IPS-20b (cell line): ENCODE data around the gene DIDO1.

Source experiments
- H3K27ac ChIP-seq: one replicate; pipeline ENCODE4 v1.5.1; 2013; ENCODE audit warnings: low read length
- H3K27me3 ChIP-seq: 2 replicates; pipeline ENCODE4 v1.6.1; 2013; ENCODE audit warnings: mild to moderate bottlenecking, low read length, inconsistent platforms; ENCODE audit not compliant: insufficient read depth
- H3K36me3 ChIP-seq: 2 replicates; pipeline ENCODE4 v1.6.1; 2013; ENCODE audit warnings: low read depth, mild to moderate bottlenecking, inconsistent platforms, low read length, moderate library complexity; ENCODE audit not compliant: insufficient read depth
- H3K4me1 ChIP-seq: 2 replicates; pipeline ENCODE4 v1.6.1; 2013; ENCODE audit warnings: mild to moderate bottlenecking, control low read depth, inconsistent platforms, low read length, moderate library complexity; ENCODE audit not compliant: insufficient read depth
- H3K4me3 ChIP-seq: 2 replicates; pipeline ENCODE4 v1.5.1; 2013; ENCODE audit warnings: mild to moderate bottlenecking, low read length, inconsistent platforms
- H3K9ac ChIP-seq: 2 replicates; pipeline ENCODE4 v1.6.1; 2013; ENCODE audit warnings: low read depth, mild to moderate bottlenecking, inconsistent platforms, low read length, moderate library complexity
- H3K9me3 ChIP-seq: 2 replicates; pipeline ENCODE4 v1.6.1; 2013; ENCODE audit warnings: mild to moderate bottlenecking, low read depth, low read length, inconsistent platforms; ENCODE audit not compliant: insufficient read depth

DIDO1 gene

DNA sequence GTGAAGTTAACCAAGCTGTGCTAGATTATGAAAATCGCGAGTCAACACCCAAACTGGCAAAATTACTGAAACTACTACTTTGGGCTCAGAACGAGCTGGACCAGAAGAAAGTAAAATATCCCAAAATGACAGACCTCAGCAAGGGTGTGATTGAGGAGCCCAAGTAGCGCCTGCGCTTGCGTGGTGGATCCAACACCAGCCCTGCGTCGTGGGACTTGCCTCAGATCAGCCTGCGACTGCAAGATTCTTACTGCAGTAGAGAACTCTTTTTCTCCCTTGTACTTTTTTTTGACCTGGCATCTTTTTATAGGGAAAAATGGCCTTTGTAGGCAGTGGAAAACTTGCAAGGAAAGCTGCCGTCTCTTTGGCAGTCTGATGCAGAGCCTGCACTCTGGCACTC is 18.4 kb upstream of the DIDO1 start:
- H3K27me3 ChIP-seq = no peaks in the 10 kb centered on the region
- no peak overlapping the region for H3K4me3 ChIP-seq
- peaks cover 2% of the 10 kb centered on the region; the same call in 1 of the 2 replicates for H3K4me1 ChIP-seq
- no peaks in the 10 kb centered on the region for H3K9me3 ChIP-seq
- H3K27ac ChIP-seq = no peak overlapping the region
- H3K9ac ChIP-seq = no peak overlapping the region
- H3K36me3 ChIP-seq = peaks cover 93% of the 10 kb centered on the region

DNA sequence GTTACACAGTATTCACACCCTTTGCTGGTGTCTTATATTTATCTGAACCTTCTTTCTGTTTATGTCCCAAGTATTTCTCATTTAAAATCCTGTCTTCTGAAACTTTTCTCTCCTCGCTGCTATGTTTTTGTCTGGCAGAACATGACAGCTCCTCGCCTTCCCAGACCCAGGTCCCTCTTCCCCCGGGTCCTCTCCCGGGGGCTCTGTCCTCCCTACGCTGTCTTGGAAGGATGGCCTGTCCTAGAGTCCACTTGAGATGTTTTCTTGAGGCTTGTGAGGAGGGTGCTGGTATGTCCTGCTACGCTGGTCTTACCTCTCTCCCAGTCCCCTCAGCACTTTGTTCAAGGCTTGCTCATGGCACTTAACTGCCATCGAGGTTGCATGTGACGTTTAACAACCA is 17.9 kb upstream of the DIDO1 start:
- H3K36me3 ChIP-seq = peaks cover 87% of the 10 kb centered on the region
- no peaks in the 10 kb centered on the region for H3K27me3 ChIP-seq
- no peak overlapping the region for H3K4me3 ChIP-seq
- H3K9ac ChIP-seq = no peak overlapping the region
- H3K9me3 ChIP-seq = no peaks in the 10 kb centered on the region
- peaks cover 8% of the 10 kb centered on the region for H3K4me1 ChIP-seq
- H3K27ac ChIP-seq = no peak overlapping the region

DNA sequence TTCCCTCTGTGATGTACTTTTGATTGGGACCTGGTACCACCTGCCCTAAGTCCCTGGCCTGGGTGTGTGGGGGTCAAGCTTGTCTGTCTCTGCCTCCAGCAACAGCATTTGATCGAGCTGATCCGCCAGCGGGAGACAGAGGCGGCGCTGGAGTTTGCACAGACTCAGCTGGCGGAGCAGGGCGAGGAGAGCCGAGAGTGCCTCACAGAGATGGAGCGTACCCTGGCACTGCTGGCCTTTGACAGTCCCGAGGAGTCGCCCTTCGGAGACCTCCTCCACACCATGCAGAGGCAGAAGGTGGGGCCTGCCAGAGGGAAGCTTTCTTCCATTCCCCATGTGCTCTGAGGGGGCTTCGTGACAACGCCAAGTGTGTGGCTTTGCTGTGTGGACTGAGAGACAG is 17.1 kb upstream of the DIDO1 start:
- no peak overlapping the region for H3K27ac ChIP-seq
- H3K9me3 ChIP-seq = no peaks in the 10 kb centered on the region
- H3K4me1 ChIP-seq = peaks cover 8% of the 10 kb centered on the region
- no peak overlapping the region for H3K4me3 ChIP-seq
- no peaks in the 10 kb centered on the region for H3K27me3 ChIP-seq
- H3K9ac ChIP-seq = no peak overlapping the region
- peaks cover 79% of the 10 kb centered on the region for H3K36me3 ChIP-seq

DNA sequence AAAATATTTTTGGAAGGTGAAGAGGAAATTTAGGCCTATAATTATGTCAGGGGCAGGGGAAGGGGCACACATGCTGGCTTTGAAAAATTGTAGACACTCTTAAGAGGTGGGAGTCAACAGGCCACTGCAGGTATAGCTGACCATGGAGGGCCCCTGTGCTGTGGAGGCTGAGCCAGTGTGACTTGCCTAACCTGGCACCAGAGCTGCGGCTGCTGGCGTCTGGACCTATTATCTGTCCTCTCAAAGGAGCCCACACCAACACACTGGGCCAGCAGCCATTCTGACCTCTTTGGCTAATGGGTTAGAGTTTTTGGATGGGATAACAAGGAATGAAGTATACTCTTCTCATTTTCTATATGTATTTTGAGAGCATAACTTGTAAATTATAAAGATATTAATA is 16.2 kb upstream of the DIDO1 start:
- Histone ChIP-seq H3K9ac (no peak overlapping the region), H3K36me3 (peaks cover 70% of the 10 kb centered on the region), H3K9me3 (no peaks in the 10 kb centered on the region), H3K4me3 (no peak overlapping the region), H3K4me1 (peaks cover 8% of the 10 kb centered on the region), H3K27ac (no peak overlapping the region), H3K27me3 (no peaks in the 10 kb centered on the region)

DNA sequence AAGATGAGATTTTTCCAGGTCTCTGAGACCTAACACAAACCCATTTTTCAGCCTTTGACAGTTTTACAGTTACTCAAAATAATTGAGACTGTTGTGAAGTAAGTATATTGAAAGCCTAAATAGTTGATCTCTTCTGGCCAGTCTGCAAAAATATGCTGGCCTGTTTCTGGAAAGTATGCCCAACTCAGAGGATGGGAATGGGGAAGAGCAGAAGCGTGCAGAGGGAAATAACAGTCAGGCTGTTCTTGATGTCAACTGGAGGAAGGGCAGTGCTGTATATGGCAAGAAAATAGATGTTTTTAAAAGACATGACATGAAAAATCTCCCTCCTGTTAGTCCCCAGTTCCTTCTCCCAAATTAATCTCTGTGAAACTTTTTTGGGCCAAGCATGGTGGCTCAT is 15.5 kb upstream of the DIDO1 start:
- Histone ChIP-seq H3K4me1 (peaks cover 8% of the 10 kb centered on the region), H3K9ac (no peak overlapping the region), H3K27ac (no peak overlapping the region), H3K27me3 (no peaks in the 10 kb centered on the region), H3K36me3 (peaks cover 63% of the 10 kb centered on the region), H3K9me3 (no peaks in the 10 kb centered on the region), H3K4me3 (no peak overlapping the region)

DNA sequence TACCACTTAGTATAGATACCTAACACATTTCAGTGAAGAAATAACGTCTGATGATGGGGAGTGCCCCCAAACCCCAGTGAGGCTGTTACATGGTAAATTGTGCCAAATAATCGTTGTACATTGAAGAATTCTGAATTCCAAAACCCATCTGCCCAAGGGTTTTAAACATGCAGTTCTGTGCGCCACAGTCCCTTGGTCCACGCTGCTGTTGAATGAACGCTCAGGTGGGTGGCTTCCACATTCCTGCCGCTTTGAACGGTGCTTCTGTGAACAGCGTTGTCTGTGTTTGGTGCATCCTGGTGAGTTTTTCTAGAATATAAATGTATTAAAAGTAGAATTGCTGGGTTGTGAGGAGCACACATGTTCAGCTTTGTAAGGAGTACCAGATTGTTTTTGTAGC is 14.6 kb upstream of the DIDO1 start:
- Histone ChIP-seq H3K4me3 (no peak overlapping the region), H3K36me3 (peaks cover 57% of the 10 kb centered on the region), H3K9me3 (no peaks in the 10 kb centered on the region), H3K4me1 (peaks cover 10% of the 10 kb centered on the region), H3K9ac (0 out of 2 replicates have a peak overlapping the region, but pooled peaks have one; percentile 6), H3K27me3 (no peaks in the 10 kb centered on the region), H3K27ac (no peak overlapping the region)

DNA sequence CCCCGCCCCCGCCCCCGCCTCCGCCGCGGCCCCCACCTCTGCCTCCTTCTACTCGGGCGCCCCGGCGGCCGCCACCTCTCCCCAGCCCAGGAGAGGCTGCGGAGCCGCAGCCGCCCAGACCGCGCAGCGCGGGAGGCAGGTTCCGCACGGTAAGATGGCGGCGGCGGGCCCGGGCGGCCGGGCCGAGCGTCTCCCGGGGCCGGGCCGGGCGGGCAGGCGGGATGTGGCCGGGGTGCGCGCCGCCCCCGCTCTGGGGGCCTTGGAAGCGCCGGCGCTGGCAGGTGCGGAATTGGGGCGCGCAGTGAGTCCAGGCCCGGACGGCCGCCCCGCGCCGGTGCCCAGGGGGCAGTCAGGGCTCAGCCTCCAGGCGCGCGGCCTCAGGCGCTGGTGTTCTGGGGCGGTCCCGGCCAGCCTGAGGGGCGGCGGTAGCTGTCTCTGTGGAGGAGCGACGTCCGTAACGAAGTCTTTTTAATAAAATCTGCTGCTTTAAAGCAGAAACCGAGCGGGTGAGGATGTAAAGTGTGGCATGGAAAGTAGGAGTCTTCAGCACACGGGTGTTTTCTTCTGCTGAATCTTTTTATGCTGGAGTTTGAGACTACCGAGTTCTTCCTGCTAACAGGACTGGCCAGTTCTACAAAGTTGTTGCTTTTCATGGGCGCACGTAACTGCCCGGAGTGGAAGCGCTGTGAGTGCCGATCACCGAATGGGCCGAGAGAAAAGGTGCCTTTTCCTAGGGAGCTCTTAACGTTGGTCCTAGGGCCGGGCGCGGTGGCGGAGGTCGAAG is 12.0 kb upstream of the DIDO1 start, which contains the start of gene GID8:
TSS of gene GID8 (plus strand) at position 43 of the 784 bp plus-strand sequence. CDS start 3,356 bp downstream, outside the sequence.
- Histone ChIP-seq H3K36me3 (peaks cover 57% of the 10 kb centered on the region), H3K9me3 (no peaks in the 10 kb centered on the region), H3K9ac (peak within 1 kb of the TSS; percentile 99), H3K27me3 (no peaks in the 10 kb centered on the region), H3K4me3 (peak within 1 kb of the TSS; percentile 100), H3K4me1 (peaks cover 31% of the 10 kb centered on the region), H3K27ac (peak within 1 kb of the TSS; percentile 100)

DNA sequence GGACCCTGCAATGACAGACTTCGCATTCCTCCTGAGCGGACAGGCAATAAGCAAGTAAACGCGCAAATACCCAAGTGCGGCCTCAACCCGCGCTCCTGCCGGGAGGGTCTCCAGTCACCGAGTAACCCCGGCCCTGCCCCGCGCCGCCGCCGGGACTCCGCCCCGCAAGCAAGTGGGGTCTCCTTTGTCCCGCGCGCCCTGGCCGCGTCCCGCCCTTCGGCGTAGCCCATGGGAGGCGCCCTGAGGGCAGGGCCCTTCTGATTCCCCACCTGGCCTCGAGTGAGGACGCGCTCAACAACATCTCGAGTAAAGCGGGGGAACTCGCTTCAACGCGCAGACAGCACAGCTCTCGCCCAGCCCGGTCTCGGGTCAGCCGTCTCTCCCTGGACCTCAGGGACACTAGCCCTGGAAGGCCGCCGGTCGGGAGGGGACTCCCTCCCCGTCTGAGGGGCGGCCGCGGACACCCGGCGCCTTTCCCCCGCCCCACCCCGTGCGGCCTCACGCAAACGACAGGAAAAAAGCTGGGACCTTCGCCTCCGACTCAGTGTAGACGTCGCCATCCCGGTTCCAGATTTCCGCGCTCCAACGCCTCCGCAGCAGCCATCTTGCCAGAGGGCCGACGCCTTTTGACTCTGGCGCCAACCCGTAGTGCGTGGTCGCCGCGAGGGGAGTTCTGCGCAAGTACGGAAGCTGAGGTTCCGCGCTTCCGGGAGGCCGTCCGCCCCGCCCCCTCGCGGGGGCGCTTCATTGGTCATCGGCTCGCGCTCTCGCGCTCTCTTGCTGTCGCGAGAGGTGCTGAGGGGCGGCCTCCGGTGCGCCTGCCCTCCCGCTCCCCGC is 11.2 kb upstream of the DIDO1 start:
- H3K36me3 ChIP-seq = peaks cover 57% of the 10 kb centered on the region
- peaks cover 31% of the 10 kb centered on the region for H3K4me1 ChIP-seq
- peak overlapping the region; percentile 100 for H3K27ac ChIP-seq
- H3K9ac ChIP-seq = peak overlapping the region; percentile 99
- peak overlapping the region; percentile 100 for H3K4me3 ChIP-seq
- H3K9me3 ChIP-seq = no peaks in the 10 kb centered on the region
- no peaks in the 10 kb centered on the region for H3K27me3 ChIP-seq

DNA sequence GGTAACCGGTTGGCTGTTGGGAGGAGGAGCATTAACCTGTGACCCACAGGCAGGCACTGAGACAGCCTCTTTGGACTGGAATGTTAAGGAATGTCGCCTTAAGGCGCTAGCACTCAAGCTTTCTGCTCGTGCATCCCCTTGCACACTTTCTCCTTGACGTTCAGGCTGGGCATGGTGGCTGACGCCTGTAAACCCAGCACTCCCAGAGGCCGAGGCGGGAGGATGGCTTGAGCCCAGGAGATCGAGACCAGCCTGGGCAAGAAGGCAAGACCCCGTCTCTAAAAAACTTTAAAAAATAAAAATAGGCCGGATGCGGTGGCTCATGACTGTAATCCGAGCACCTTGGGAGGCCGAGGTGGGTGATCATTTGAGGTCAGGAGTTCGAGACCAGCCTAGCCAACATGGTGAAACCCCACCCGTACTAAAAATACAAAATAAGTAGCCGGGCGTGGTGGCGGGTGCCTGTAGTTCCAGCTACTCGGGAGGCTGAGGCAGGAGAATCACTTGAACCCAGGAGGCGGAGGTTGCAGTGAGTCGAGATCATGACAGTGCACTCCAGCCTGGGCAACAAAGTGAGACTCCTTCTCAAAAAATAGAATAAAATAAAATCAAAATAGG is 9.8 kb upstream of the DIDO1 start:
- Histone ChIP-seq H3K9ac (peak overlapping the region; percentile 37; the same call in 1 of the 2 replicates), H3K4me1 (peaks cover 39% of the 10 kb centered on the region)

DNA sequence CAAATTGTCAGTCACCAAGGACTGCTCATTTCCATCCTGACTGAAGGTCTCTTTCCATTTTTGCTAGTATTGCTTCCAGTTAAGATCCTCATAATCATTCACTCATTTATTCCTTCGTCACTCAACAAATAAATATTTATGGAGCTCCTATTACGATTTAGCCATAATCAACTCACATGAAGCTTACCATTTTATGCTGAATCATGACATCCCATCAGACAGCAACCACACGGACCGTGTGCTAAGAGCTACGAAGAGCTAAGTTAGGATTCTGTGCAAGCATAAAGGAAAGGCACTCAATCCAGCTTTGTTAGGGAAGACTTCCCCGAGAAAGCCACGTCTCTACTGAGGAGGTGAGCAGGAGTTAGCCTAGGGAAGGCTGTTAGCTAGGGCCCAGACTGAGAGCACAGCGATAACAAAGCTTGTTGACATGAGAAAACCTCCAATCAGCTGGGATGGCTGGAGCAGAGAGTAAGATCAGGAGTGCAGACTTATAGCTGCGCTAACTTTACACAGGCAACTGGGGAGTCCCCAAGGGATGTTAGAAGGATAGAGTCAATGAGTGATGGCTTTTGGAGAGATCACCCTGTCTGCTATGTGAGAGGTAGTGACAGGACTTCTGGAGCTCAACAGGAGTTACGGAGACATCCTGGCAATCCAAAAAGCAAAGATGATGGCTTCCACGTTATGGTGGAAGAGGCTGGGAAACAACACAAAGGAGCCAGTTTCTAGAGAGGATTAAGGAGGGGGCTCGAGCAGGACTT is 9.1 kb upstream of the DIDO1 start:
- no peak overlapping the region for H3K27ac ChIP-seq
- peak overlapping the region; percentile 100 for H3K4me3 ChIP-seq

More for the DNA sequence above, 9.8 kb upstream of the DIDO1 start:
- no peaks in the 10 kb centered on the region for H3K27me3 ChIP-seq
- H3K36me3 ChIP-seq = peaks cover 44% of the 10 kb centered on the region
- H3K27ac ChIP-seq = no peak overlapping the region
- H3K4me3 ChIP-seq = peak overlapping the region; percentile 100
- no peaks in the 10 kb centered on the region for H3K9me3 ChIP-seq

DNA sequence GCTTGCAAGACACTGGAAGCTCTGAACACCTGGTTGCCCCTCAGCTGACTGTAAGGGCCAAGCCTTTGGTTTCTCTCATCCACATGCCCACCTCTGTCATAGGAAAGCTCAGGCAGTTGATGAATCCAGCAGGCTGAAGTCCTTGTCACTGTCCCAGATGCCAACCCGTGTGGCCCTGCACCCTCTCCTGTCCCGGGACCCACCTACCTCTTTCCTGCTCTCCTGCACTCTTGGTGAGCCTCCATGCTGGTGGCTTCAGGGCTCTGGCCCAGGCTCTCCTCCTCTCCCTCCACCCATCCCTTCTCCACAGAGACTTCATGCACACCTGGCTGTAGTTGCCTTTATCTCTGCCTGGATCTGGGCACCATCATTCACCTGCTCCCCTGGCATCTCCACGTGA is 7.7 kb upstream of the DIDO1 start:
- H3K4me1 ChIP-seq = peaks cover 40% of the 10 kb centered on the region
- no peaks in the 10 kb centered on the region for H3K27me3 ChIP-seq
- no peaks in the 10 kb centered on the region for H3K9me3 ChIP-seq
- H3K27ac ChIP-seq = no peak overlapping the region
- no peak overlapping the region for H3K9ac ChIP-seq
- H3K36me3 ChIP-seq = peaks cover 44% of the 10 kb centered on the region
- H3K4me3 ChIP-seq = no peak overlapping the region

More for the DNA sequence above, 9.1 kb upstream of the DIDO1 start:
- Histone ChIP-seq H3K9ac (peak overlapping the region; percentile 37), H3K9me3 (no peaks in the 10 kb centered on the region), H3K4me1 (peaks cover 45% of the 10 kb centered on the region), H3K36me3 (peaks cover 42% of the 10 kb centered on the region), H3K27me3 (no peaks in the 10 kb centered on the region)
